NB4 (cell line): ENCODE measurements around the gene ZNF407.

Source experiments
- DNase-seq: peaks from one replicate; pipeline ENCODE4 v3.0.0; 2010; ENCODE audit warnings: low read depth
- H3K4me3 ChIP-seq: one replicate; pipeline ENCODE4 v1.5.1; 2011; ENCODE audit warnings: mild to moderate bottlenecking, low read depth, low read length, moderate library complexity
- MYC ChIP-seq: IDR thresholded peaks from 2 replicates; pipeline ENCODE4 v1.6.1; 2011; ENCODE audit warnings: low read depth, low read length
- POLR2A ChIP-seq: IDR thresholded peaks from 2 replicates; pipeline ENCODE4 v1.6.1; 2011; ENCODE audit warnings: mild to moderate bottlenecking; ENCODE audit not compliant: insufficient read length; ENCODE audit errors: extremely low read depth
- TF ChIP-seq, protein P1 (sequence below): IDR thresholded peaks from one replicate; pipeline ENCODE4 v1.5.1; 2012; ENCODE audit warnings: low read depth, low read length
- TF ChIP-seq, protein P2 (sequence below): IDR thresholded peaks from 2 replicates; pipeline ENCODE4 v1.6.1; 2011; ENCODE audit warnings: low read depth, low read length

The ZNF407 gene

DNA sequence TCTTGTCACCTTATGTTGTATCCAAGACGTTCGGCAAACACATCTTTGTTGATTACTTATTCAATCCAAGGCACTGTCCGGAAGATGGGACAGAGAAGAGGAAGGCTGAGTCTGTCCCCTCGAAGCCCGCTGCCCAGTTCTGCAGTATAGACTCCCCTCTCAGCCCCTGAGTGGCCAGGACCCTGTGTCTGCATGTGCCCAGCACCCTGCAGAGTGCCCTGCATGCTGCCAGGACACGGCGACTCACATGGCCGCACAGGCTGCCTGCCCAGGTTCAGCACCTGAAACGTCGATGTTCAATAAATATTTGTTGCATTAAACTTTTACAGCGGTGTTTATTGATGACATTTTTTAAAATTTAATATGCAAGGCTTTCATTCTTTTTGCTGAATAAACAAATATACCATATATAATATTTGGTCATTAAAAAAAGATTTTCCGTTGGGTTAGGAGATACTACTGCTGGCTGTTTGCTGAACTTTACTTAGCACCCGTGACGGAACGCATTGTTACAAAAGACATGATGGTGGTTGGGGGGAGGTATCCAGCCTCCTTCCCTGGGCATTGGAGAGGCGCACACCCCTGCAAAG, 464.7 kb downstream of the ZNF407 start:
- no peak for DNase-seq
- no peak overlapping the region for H3K4me3 ChIP-seq
- TF ChIP-seq MYC (no peak), POLR2A (no peak)
- TF ChIP-seq, protein P1, sequence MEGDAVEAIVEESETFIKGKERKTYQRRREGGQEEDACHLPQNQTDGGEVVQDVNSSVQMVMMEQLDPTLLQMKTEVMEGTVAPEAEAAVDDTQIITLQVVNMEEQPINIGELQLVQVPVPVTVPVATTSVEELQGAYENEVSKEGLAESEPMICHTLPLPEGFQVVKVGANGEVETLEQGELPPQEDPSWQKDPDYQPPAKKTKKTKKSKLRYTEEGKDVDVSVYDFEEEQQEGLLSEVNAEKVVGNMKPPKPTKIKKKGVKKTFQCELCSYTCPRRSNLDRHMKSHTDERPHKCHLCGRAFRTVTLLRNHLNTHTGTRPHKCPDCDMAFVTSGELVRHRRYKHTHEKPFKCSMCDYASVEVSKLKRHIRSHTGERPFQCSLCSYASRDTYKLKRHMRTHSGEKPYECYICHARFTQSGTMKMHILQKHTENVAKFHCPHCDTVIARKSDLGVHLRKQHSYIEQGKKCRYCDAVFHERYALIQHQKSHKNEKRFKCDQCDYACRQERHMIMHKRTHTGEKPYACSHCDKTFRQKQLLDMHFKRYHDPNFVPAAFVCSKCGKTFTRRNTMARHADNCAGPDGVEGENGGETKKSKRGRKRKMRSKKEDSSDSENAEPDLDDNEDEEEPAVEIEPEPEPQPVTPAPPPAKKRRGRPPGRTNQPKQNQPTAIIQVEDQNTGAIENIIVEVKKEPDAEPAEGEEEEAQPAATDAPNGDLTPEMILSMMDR: no peak
- TF ChIP-seq, protein P2, sequence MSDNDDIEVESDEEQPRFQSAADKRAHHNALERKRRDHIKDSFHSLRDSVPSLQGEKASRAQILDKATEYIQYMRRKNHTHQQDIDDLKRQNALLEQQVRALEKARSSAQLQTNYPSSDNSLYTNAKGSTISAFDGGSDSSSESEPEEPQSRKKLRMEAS: no peak

DNA sequence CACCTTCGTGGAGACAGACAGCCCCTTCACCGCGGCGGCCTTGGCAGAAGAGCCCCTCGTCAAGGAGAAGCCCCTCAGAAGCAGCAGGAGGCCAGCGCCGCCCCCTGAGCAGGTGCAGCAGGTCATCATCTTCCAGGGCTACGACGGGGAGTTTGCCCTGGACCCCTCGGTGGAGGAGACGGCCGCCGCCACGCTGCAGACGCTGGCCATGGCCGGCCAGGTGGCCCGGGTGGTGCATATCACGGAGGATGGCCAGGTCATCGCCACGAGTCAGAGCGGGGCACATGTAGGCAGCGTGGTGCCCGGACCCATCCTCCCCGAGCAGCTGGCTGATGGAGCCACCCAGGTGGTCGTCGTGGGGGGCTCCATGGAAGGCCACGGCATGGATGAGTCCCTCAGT, 465.5 kb downstream of the ZNF407 start:
- TF ChIP-seq, protein P2: no peak
- TF ChIP-seq, protein P1: no peak
- TF ChIP-seq POLR2A (no peak), MYC (no peak)
- no peak overlapping the region for H3K4me3 ChIP-seq
- no peak for DNase-seq

DNA sequence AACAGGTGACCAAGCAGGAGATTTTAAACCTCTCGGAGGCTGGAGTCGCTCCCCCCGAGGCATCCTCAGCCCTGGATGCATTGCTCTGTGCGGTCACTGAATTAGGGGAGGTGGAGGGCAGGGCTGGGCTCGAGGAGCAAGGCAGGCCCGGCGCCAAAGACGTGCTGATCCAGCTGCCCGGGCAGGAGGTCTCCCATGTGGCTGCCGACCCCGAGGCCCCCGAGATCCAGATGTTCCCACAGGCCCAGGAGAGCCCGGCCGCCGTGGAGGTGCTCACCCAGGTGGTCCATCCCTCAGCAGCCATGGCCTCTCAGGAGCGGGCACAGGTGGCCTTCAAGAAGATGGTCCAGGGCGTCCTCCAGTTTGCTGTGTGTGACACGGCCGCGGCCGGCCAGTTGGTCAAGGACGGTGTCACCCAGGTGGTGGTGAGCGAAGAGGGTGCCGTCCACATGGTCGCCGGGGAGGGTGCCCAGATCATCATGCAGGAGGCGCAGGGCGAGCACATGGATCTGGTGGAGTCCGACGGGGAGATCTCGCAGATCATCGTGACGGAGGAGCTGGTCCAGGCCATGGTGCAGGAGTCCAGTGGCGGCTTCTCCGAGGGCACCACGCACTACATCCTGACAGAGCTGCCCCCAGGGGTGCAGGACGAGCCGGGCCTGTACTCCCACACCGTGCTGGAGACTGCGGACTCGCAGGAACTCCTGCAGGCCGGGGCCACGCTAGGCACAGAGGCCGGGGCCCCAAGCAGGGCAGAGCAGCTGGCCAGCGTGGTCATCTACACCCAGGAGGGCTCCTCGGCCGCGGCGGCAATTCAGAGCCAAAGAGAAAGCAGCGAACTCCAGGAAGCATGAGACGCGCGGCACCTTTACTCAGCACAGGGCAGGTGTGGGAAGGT, 466.2 kb downstream of the ZNF407 start:
- TF ChIP-seq MYC (no peak), POLR2A (no peak)
- TF ChIP-seq, protein P1: no peak
- TF ChIP-seq, protein P2: no peak
- no peak for DNase-seq
- H3K4me3 ChIP-seq: no peak overlapping the region

DNA sequence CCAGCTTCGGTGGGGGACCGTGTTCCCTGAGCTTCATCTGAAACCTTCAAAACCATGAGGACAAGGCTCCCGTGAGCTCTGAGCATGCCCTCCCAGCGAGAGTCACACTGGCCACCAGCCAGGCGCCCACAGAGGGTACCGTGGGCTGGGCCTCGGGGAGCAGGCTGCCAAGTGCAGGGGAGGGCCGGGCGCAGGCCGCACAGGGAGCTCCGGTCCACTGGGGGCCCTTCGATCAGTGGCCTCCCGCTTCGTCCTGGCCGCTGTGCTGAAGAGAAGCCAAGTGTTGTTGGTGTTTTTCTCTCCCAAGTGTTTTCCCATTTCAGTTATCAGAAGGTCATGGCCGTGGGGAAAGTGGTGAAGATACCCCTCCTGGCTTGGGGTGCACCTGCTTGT, 466.8 kb downstream of the ZNF407 start:
- TF ChIP-seq, protein P2: no peak
- TF ChIP-seq, protein P1: no peak
- TF ChIP-seq POLR2A (no peak), MYC (no peak)
- DNase-seq: no peak
- H3K4me3 ChIP-seq: no peak overlapping the region

DNA sequence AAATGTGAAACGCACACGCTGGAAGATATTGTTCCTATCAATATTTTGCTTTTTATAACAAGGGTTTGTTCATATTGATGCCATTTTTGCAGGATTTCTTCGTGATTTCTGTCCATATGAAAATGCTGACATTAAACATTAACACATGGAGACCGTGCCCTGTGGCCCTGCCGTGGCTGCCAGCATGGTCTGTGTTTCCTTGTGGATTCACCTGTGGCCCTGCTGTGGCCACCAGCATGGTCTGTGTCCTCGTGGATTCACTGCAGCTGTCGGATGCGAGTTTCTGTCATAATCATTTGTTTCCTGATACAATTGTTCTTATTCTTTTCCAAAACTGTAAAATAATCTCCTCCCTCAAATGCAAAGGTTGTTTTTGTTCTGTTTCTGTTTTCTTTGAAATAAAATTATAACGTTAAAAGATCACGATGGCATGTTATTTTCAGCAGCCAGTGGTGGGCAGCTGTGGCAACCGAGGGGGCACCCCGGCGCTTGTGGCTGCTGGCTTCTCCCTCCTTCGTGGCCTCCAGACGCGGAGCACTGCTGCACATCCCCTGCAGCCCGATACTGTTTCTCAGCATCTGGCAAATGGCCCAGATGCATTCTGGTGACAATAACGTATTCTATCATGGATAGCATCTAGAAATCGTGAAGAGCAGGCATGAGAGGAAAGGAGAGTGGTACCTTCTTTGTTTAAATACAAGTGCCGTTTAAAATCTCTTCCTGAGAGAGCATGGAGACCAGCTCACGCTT, 467.8 kb downstream of the ZNF407 start:
- TF ChIP-seq MYC (no peak), POLR2A (no peak)
- TF ChIP-seq, protein P1: no peak
- TF ChIP-seq, protein P2: no peak
- no peak overlapping the region for H3K4me3 ChIP-seq
- DNase-seq: no peak
